H1 (cell line): ENCODE measurements around the gene PPM1M. TPM values are rescaled to one million over a fixed set of nuclear protein-coding genes. Genes with fewer than 3 reads are reported as not detected.
A peak's percentile ranks its signal among the peaks of the same experiment; 100 is the strongest.

Source experiments
- BRCA1 ChIP-seq: IDR thresholded peaks from 2 replicates; pipeline ENCODE4 v1.6.1; 2012; ENCODE audit warnings: low read depth, low read length, improper control_type of control experiment
- CBX8 ChIP-seq: fragments of 300-800, 300-1000 bp; sonication (generic); IDR thresholded peaks from 2 replicates; pipeline ENCODE4 v1.7.1; 2016; ENCODE audit warnings: low read depth, low read length, borderline replicate concordance
- CHD2 ChIP-seq: IDR thresholded peaks from 2 replicates; pipeline ENCODE4 v1.6.1; 2012; ENCODE audit warnings: low read length, improper control_type of control experiment
- CHD7 ChIP-seq: fragments of 300-600 bp; sonication (generic); IDR thresholded peaks from 2 replicates; pipeline ENCODE4 v1.7.1; 2012; ENCODE audit warnings: low read length, moderate library complexity, mild to moderate bottlenecking, inconsistent platforms; ENCODE audit not compliant: insufficient replicate concordance
- EGR1 ChIP-seq: IDR thresholded peaks from 2 replicates; pipeline ENCODE4 v1.6.1; 2011; ENCODE audit warnings: low read depth, low read length, borderline replicate concordance
- NANOG ChIP-seq: IDR thresholded peaks from 2 replicates; pipeline ENCODE4 v1.6.1; 2011; ENCODE audit warnings: low read length, low read depth, mild to moderate bottlenecking, inconsistent platforms; ENCODE audit not compliant: insufficient read depth, poor library complexity, severe bottlenecking
- POU5F1 ChIP-seq: IDR thresholded peaks from 2 replicates; pipeline ENCODE4 v1.6.1; 2011; ENCODE audit warnings: low read depth, mild to moderate bottlenecking, low read length, moderate library complexity
- SAP30 ChIP-seq: fragments of 300-600 bp; sonication (generic); IDR thresholded peaks from 2 replicates; pipeline ENCODE4 v1.7.1; 2012; ENCODE audit warnings: low read length, moderate library complexity, mild to moderate bottlenecking, inconsistent platforms; ENCODE audit not compliant: insufficient read depth, insufficient replicate concordance
- TAF1 ChIP-seq: IDR thresholded peaks from 2 replicates; pipeline ENCODE4 v1.6.1; 2011; ENCODE audit warnings: mild to moderate bottlenecking, low read depth, low read length
- TCF12 ChIP-seq: IDR thresholded peaks from 2 replicates; pipeline ENCODE4 v1.6.1; 2011; ENCODE audit warnings: low read depth, mild to moderate bottlenecking, low read length
- polyA plus RNA-seq, 7 experiments: library from polyadenylated mRNA; depleted of rRNA in 3 of 7; stranded (reverse) in 5 of 7; unstranded in 2 of 7; fragments of >200 nt in 5 of 7; fragments of 200-250 nt in 2 of 7; gene quantifications; 1 replicate in 5 of 7; 2 replicates in 1 of 7; 4 replicates in 1 of 7; pipeline versions ENCODE4 v1.2.1 to v1.2.3, GENCODE V29; 2011 to 2013; ENCODE audit warnings: missing spikeins in 2 of 7, mixed read lengths in 2 of 7
- total RNA-seq: library from RNA; stranded (reverse); fragmentation: NEBNext Ultra II Directional; extraction: Animal tissue kit (Norgen Biotek cat#: 25700); gene quantifications from 2 replicates; pipeline ENCODE4 v1.2.1, GENCODE V29; 2021

The PPM1M gene
- total and polyA plus RNA-seq, 2 of the 8 experiments (the other 6 are each of a cell fraction or from before 2014, with no cell fraction given): 5.2 to 6.3 TPM

DNA sequence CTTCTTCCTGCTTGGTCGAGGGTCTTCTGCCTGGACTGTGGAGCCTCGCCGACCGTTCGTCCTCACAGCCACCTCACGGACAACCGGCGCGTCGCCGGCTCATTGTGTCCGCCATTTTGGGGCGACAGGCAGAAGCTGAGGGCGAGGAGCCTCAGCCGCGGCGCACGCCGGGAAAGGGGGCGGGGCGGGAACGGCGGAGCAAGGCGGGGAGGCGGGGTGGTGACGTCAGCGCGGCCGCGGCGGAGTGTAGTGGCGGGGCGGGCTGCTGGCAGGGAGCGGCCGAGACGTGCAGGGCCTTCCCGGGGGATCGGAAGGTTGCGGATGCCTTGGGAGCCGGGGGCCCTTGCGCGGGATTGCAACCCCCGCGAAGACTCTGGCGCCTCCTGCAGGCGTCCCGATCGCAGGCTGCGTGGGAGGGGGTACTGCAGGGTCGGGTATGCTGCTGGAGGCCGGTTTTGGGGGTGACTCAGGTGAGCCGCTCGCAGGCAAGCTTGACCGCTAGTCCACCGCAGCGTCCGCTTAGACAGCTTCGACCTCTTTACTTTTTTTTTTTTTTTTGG, 33.0 kb downstream of the PPM1M start, which contains the start of gene WDR82 (continued):
- TF ChIP-seq BRCA1 (no peak), NANOG (no peak), CBX8 (no peak), SAP30 (no peak), CHD7 (no peak), TCF12 (no peak), POU5F1 (no peak), TAF1 (peak; percentile 97), EGR1 (peak; percentile 92; the same call in 1 of the 2 replicates), CHD2 (no peak)
